Medulla oblongata (tissue), 1 donor: ENCODE results near the gene GMDS.

Experiments used
- DNase-seq: peaks from one replicate; pipeline ENCODE4 v3.0.0-alpha.2; 2015; ENCODE audit errors: extremely low spot score

GMDS gene

GRCh38 chr6:1800845-1801244 is 444.6 kb downstream of the GMDS start:
- no peak for DNase-seq

GRCh38 chr6:1798965-1799325 is 446.5 kb downstream of the GMDS start:
- DNase-seq, result no peak

- DNase-seq, result no peak
Observed at GRCh38 chr6:1798303-1798964, 447.0 kb downstream of the GMDS start.

- no peak for DNase-seq
Observed at GRCh38 chr6:1797801-1798200, 447.6 kb downstream of the GMDS start.

- no peak for DNase-seq
Observed at GRCh38 chr6:1796706-1797529, 448.5 kb downstream of the GMDS start.

GRCh38 chr6:1795910-1796309 is 449.5 kb downstream of the GMDS start:
- no peak for DNase-seq

- no peak for DNase-seq
Observed at GRCh38 chr6:1792989-1793388, 452.4 kb downstream of the GMDS start.

GRCh38 chr6:1790684-1791083 is 454.7 kb downstream of the GMDS start:
- DNase-seq, result no peak

- no peak for DNase-seq
Observed at GRCh38 chr6:1789092-1789491, 456.3 kb downstream of the GMDS start.

GRCh38 chr6:1787894-1788293 is 457.5 kb downstream of the GMDS start:
- no peak for DNase-seq

- DNase-seq, result no peak
Observed at GRCh38 chr6:1786455-1787453, 458.7 kb downstream of the GMDS start.

- no peak for DNase-seq
Observed at GRCh38 chr6:1784422-1784884, 461.0 kb downstream of the GMDS start.

- DNase-seq, result no peak
Observed at GRCh38 chr6:1781817-1782184, 463.6 kb downstream of the GMDS start.

GRCh38 chr6:1781152-1781816 is 464.1 kb downstream of the GMDS start:
- DNase-seq, result no peak

- DNase-seq, result no peak
Observed at GRCh38 chr6:1780251-1780867, 465.0 kb downstream of the GMDS start.

- DNase-seq, result peak; percentile 37
Observed at GRCh38 chr6:1778686-1779235, 466.6 kb downstream of the GMDS start.

GRCh38 chr6:1777921-1778685 is 467.3 kb downstream of the GMDS start:
- no peak for DNase-seq

- no peak for DNase-seq
Observed at GRCh38 chr6:1775441-1775840, 470.0 kb downstream of the GMDS start.

- DNase-seq, result no peak
Observed at GRCh38 chr6:1774226-1774915, 471.0 kb downstream of the GMDS start.
